ACHN (cell line): ENCODE data around the gene BCL2L13.

ENCODE experiments used
- DNase-seq: peaks from one replicate; pipeline ENCODE4 v3.0.0-alpha.2; 2015
- in situ Hi-C: cut with HindIII; loops from 2 replicates; pipeline ENCODE4 v1.10.0; 2017; ENCODE audit warnings: low sequenced_read_pairs, low pct_ligation_motif_present, low pct_unique_long_range_greater_than_20kb

The BCL2L13 gene

GRCh38 chr22:17638432-17639246 lies at the start of gene BCL2L13:
Gene BCL2L13 (plus strand): TSS chr22:17638757. CDS start chr22:17655712, 16,955 bp downstream.
- peak; percentile 86 for DNase-seq
- in situ Hi-C loops, result no loop called here

GRCh38 chr22:17589810-17590375 lies 48.7 kb upstream of the BCL2L13 start:
- in situ Hi-C loops, result no loop called here
- no peak for DNase-seq

GRCh38 chr22:17590586-17590985 lies 48.0 kb upstream of the BCL2L13 start:
- in situ Hi-C loops, result no loop called here
- DNase-seq, result no peak

- DNase-seq, result no peak
- in situ Hi-C loops, result no loop called here
These were observed 46.4 kb upstream of the BCL2L13 start for GRCh38 chr22:17592201-17592600.

- in situ Hi-C loops, result no loop called here
- DNase-seq, result no peak
These were observed 42.3 kb upstream of the BCL2L13 start for GRCh38 chr22:17596226-17596625.

GRCh38 chr22:17597217-17597616 lies 41.3 kb upstream of the BCL2L13 start:
- in situ Hi-C loops, result no loop called here
- no peak for DNase-seq

GRCh38 chr22:17598318-17598717 lies 40.2 kb upstream of the BCL2L13 start:
- in situ Hi-C loops, result no loop called here
- no peak for DNase-seq

- in situ Hi-C loops, result no loop called here
- DNase-seq, result no peak
These were observed 37.5 kb upstream of the BCL2L13 start for GRCh38 chr22:17601031-17601430.

- in situ Hi-C loops, result no loop called here
- no peak for DNase-seq
These were observed 34.9 kb upstream of the BCL2L13 start for GRCh38 chr22:17603668-17604067.

- in situ Hi-C loops, result no loop called here
- DNase-seq, result no peak
These were observed 32.1 kb upstream of the BCL2L13 start for GRCh38 chr22:17606496-17606895.

GRCh38 chr22:17607891-17608521 lies 30.6 kb upstream of the BCL2L13 start:
- in situ Hi-C loops, result no loop called here
- DNase-seq, result no peak

- in situ Hi-C loops, result no loop called here
- no peak for DNase-seq
These were observed 26.5 kb upstream of the BCL2L13 start for GRCh38 chr22:17612057-17612456.

- no peak for DNase-seq
- in situ Hi-C loops, result no loop called here
These were observed 25.3 kb upstream of the BCL2L13 start for GRCh38 chr22:17613280-17613679.

GRCh38 chr22:17627961-17628405 lies 10.6 kb upstream of the BCL2L13 start:
- no peak for DNase-seq
- in situ Hi-C loops, result no loop called here

- peak; percentile 96 for DNase-seq
- in situ Hi-C loops, result no loop called here
These were observed 10.0 kb upstream of the BCL2L13 start, which contains the start of gene ATP6V1E1 for GRCh38 chr22:17628406-17629172. Gene ATP6V1E1 (minus strand): TSS chr22:17628749. CDS start chr22:17628635, 114 bp downstream.

- DNase-seq, result no peak
- in situ Hi-C loops, result no loop called here
These were observed 9.4 kb upstream of the BCL2L13 start for GRCh38 chr22:17629173-17629489.

- in situ Hi-C loops, result no loop called here
- DNase-seq, result no peak
These were observed 8.9 kb upstream of the BCL2L13 start for GRCh38 chr22:17629641-17630040.

- in situ Hi-C loops, result no loop called here
- no peak for DNase-seq
These were observed 7.4 kb upstream of the BCL2L13 start for GRCh38 chr22:17631076-17631565.
